HG02870 (cell line): ENCODE measurements around the gene SLC35E4.
"Not testable (repeated sequence)": the region's sequence is repeated elsewhere in the genome, so short reads cannot be mapped to it uniquely, and the experiment has no call there.

Experiments used
- ATAC-seq: cut with Tn5 transposase; IDR thresholded peaks from one replicate; pipeline ENCODE4 v1.9.1; 2021; ENCODE audit warnings: mild to moderate bottlenecking, moderate library complexity; ENCODE audit not compliant: unreplicated experiment

SLC35E4 gene

GRCh38 chr22:30635273-30636225 is at the start of gene SLC35E4:
TSS of gene SLC35E4 (plus strand) at chr22:30635781. CDS start at chr22:30636451, 670 bp downstream.
- peak; percentile 51 for ATAC-seq

GRCh38 chr22:30586414-30586813 is 49.2 kb upstream of the SLC35E4 start:
- ATAC-seq = no peak

GRCh38 chr22:30591191-30591587 is 44.4 kb upstream of the SLC35E4 start:
- no peak for ATAC-seq

- ATAC-seq = peak; percentile 95
Observed at GRCh38 chr22:30591588-30592359, 43.8 kb upstream of the SLC35E4 start, which contains the start of gene PES1. TSS of gene PES1 (minus strand) at chr22:30591910. CDS start at chr22:30591833, 77 bp downstream.

- ATAC-seq = not testable (repeated sequence)
Observed at GRCh38 chr22:30592360-30592713, 43.2 kb upstream of the SLC35E4 start.

GRCh38 chr22:30596199-30596598 is 39.4 kb upstream of the SLC35E4 start:
- no peak for ATAC-seq

GRCh38 chr22:30596886-30597285 is 38.7 kb upstream of the SLC35E4 start:
- ATAC-seq = no peak

GRCh38 chr22:30598986-30599385 is 36.6 kb upstream of the SLC35E4 start:
- ATAC-seq = no peak

GRCh38 chr22:30600921-30601320 is 34.7 kb upstream of the SLC35E4 start:
- no peak for ATAC-seq

GRCh38 chr22:30601464-30601863 is 34.1 kb upstream of the SLC35E4 start:
- ATAC-seq = no peak

GRCh38 chr22:30602049-30602448 is 33.5 kb upstream of the SLC35E4 start:
- no peak for ATAC-seq

- no peak for ATAC-seq
Observed at GRCh38 chr22:30603801-30604200, 31.8 kb upstream of the SLC35E4 start.

GRCh38 chr22:30604723-30605122 is 30.9 kb upstream of the SLC35E4 start:
- no peak for ATAC-seq

- ATAC-seq = no peak
Observed at GRCh38 chr22:30605449-30606110, 30.0 kb upstream of the SLC35E4 start.

GRCh38 chr22:30606455-30607299 is 28.9 kb upstream of the SLC35E4 start, which contains the start of gene TCN2:
TSS of gene TCN2 (plus strand) at chr22:30607174. CDS start at chr22:30607332, 158 bp downstream.
- no peak for ATAC-seq

- no peak for ATAC-seq
Observed at GRCh38 chr22:30607300-30607930, 28.2 kb upstream of the SLC35E4 start.

GRCh38 chr22:30607939-30608338 is 27.6 kb upstream of the SLC35E4 start:
- ATAC-seq = no peak

GRCh38 chr22:30609260-30610185 is 26.1 kb upstream of the SLC35E4 start:
- ATAC-seq = peak; percentile 45

- no peak for ATAC-seq
Observed at GRCh38 chr22:30610299-30610698, 25.3 kb upstream of the SLC35E4 start.
